K562 (cell line): ENCODE measurements around the gene DNAJC25. TPM values are rescaled to one million over a fixed set of nuclear protein-coding genes. Genes with fewer than 3 reads are reported as not detected.
A peak's percentile ranks its signal among the peaks of the same experiment; 100 is the strongest.

Experiments
- ARID1B ChIP-seq: fragments of 450-650 bp; IDR thresholded peaks from 2 replicates; pipeline ENCODE4 v1.6.1; 2016; ENCODE audit warnings: antibody characterized with exemption, mild to moderate bottlenecking, inconsistent platforms
- BRCA1 ChIP-seq, 2 experiments: fragments of 450-650 bp in 1 of 2; sonication (generic) in 1 of 2; formaldehyde crosslinking in 1 of 2; IDR thresholded peaks; 2 replicates each; pipeline versions ENCODE4 v1.5.0 to v1.6.1; 2017 to 2020; ENCODE audit warnings: mild to moderate bottlenecking in 1 of 2, missing genetic modification reagents in 1 of 2
- BRD9 ChIP-seq: fragments of 450-650 bp; IDR thresholded peaks from 2 replicates; pipeline ENCODE4 v1.6.1; 2018; ENCODE audit warnings: low read depth; ENCODE audit not compliant: partially characterized antibody
- C11orf30 ChIP-seq: fragments of 450-650 bp; IDR thresholded peaks from 2 replicates; pipeline ENCODE4 v1.6.1; 2016; ENCODE audit warnings: low read depth, mild to moderate bottlenecking
- CAMTA2 ChIP-seq: fragments of 250-450 bp; sonication (Bioruptor Pico); conservative IDR thresholded peaks from 2 replicates; pipeline ENCODE4 v1.5.1; 2022
- CXXC5 ChIP-seq: fragments of 250-450 bp; sonication (Bioruptor Pico); IDR thresholded peaks from 2 replicates; pipeline ENCODE4 v1.8.0; 2022; ENCODE audit warnings: inconsistent platforms, mild to moderate bottlenecking, moderate library complexity
- EHMT2 ChIP-seq: fragments of 450-650 bp; IDR thresholded peaks from 2 replicates; pipeline ENCODE4 v1.6.1; 2018; ENCODE audit warnings: antibody characterized with exemption
- EZH2 ChIP-seq: IDR thresholded peaks from 2 replicates; pipeline ENCODE4 v1.6.1; 2012; ENCODE audit warnings: low read depth, mild to moderate bottlenecking, inconsistent platforms, low read length, borderline replicate concordance
- FIP1L1 ChIP-seq: fragments of 200-400 bp; formaldehyde crosslinking; IDR thresholded peaks from 2 replicates; pipeline ENCODE4 v1.6.1; 2018; ENCODE audit warnings: mild to moderate bottlenecking, low read depth, low read length; ENCODE audit not compliant: poor library complexity, severe bottlenecking
- MAFK ChIP-seq: IDR thresholded peaks from 2 replicates; pipeline ENCODE4 v1.6.1; 2011; ENCODE audit warnings: low read length, improper control_type of control experiment
- MEIS2 ChIP-seq: fragments of 450-650 bp; IDR thresholded peaks from 2 replicates; pipeline ENCODE4 v1.6.1; 2014; ENCODE audit warnings: mild to moderate bottlenecking; ENCODE audit not compliant: partially characterized antibody
- MIER1 ChIP-seq: fragments of 450-650 bp; IDR thresholded peaks from 2 replicates; pipeline ENCODE4 v1.6.1; 2016; ENCODE audit warnings: antibody characterized with exemption, mild to moderate bottlenecking, low read depth
- SP1 ChIP-seq: sonication (generic); formaldehyde crosslinking; IDR thresholded peaks from 2 replicates; pipeline ENCODE4 v1.8.1; 2022; ENCODE audit warnings: mild to moderate bottlenecking, missing genetic modification reagents
- SUPT5H ChIP-seq: fragments of 450-650 bp; IDR thresholded peaks from 2 replicates; pipeline ENCODE4 v1.6.1; 2016
- THRAP3 ChIP-seq: fragments of 450-650 bp; IDR thresholded peaks from 2 replicates; pipeline ENCODE4 v1.6.1; 2016; ENCODE audit warnings: mild to moderate bottlenecking, inconsistent platforms, borderline replicate concordance
- TOE1 ChIP-seq, 2 experiments: fragments of 450-650 bp in 1 of 2; sonication (generic) in 1 of 2; formaldehyde crosslinking in 1 of 2; IDR thresholded peaks; 2 replicates each; pipeline versions ENCODE4 v1.7.1 to v1.8.0; 2016 to 2022; ENCODE audit warnings: borderline replicate concordance in 2 of 2, mild to moderate bottlenecking in 2 of 2, antibody characterized with exemption in 1 of 2, inconsistent platforms in 1 of 2, low read depth in 1 of 2, missing genetic modification reagents in 1 of 2, moderate library complexity in 1 of 2
- ZNF124 ChIP-seq: sonication (generic); formaldehyde crosslinking; IDR thresholded peaks from 2 replicates; pipeline ENCODE4 v1.8.1; 2022; ENCODE audit warnings: missing genetic modification reagents
- ZNF133 ChIP-seq: fragments of 250-450 bp; sonication (Bioruptor Pico); IDR thresholded peaks from 2 replicates; pipeline ENCODE4 v1.4.0; 2020; ENCODE audit warnings: mild to moderate bottlenecking
- ZNF134 ChIP-seq: fragments of 250-450 bp; sonication (Bioruptor Pico); conservative IDR thresholded peaks from 2 replicates; pipeline ENCODE4 v1.4.0; 2020
- ZNF263 ChIP-seq: sonication (generic); formaldehyde crosslinking; IDR thresholded peaks from 2 replicates; pipeline ENCODE4 v1.8.0; 2022; ENCODE audit warnings: mild to moderate bottlenecking, missing genetic modification reagents, borderline replicate concordance
- ZNF431 ChIP-seq: sonication (generic); formaldehyde crosslinking; IDR thresholded peaks from 2 replicates; pipeline ENCODE4 v1.8.0; 2022; ENCODE audit warnings: mild to moderate bottlenecking, missing genetic modification reagents
- ZNF445 ChIP-seq: fragments of 250-450 bp; sonication (Bioruptor Pico); IDR thresholded peaks from 2 replicates; pipeline ENCODE4 v1.4.0; 2020; ENCODE audit warnings: low read depth, mild to moderate bottlenecking, moderate library complexity
- ZNF717 ChIP-seq: fragments of 250-450 bp; sonication (Bioruptor Pico); IDR thresholded peaks from 2 replicates; pipeline ENCODE4 v1.5.0; 2021
- polyA plus RNA-seq, 8 experiments: library from polyadenylated mRNA; depleted of rRNA in 4 of 8; stranded (reverse) in 5 of 8; unstranded in 3 of 8; fragments of >200 nt; fragmentation: Nextera tagmentation in 2 of 8; fragmentation: Illumina TruSeq in 1 of 8; extraction: Ambion mirVana in 2 of 8; extraction: Trizol in 1 of 8; gene quantifications; 2 replicates each; pipeline versions ENCODE4 v1.2.1 to v1.2.3, GENCODE V29; 2011 to 2014; ENCODE audit warnings: inconsistent platforms in 1 of 8, missing spikeins in 1 of 8
- total RNA-seq, 7 experiments: library from RNA; depleted of rRNA in 6 of 7; stranded (reverse); fragments of >200 nt in 6 of 7; fragmentation: Illumina TruSeq in 2 of 7; extraction: Trizol in 2 of 7; gene quantifications; 2 replicates each; pipeline versions ENCODE4 v1.2.1 to v1.2.3, GENCODE V29; 2011 to 2021; ENCODE audit warnings: low replicate concordance in 1 of 7
- TF ChIP-seq, protein P1 (sequence below), 2 experiments: fragments of 450-650 bp in 1 of 2; sonication (generic) in 1 of 2; formaldehyde crosslinking; conservative IDR thresholded peaks; 2 replicates each; pipeline versions ENCODE4 v1.4.0 to v1.8.1; 2020 to 2022; ENCODE audit warnings: mild to moderate bottlenecking in 1 of 2, missing genetic modification reagents in 1 of 2
- TF ChIP-seq, protein P2 (sequence below): fragments of 450-650 bp; IDR thresholded peaks from 2 replicates; pipeline ENCODE4 v1.6.1; 2016; ENCODE audit warnings: borderline replicate concordance
- TF ChIP-seq, protein P3 (sequence below): fragments of 450-650 bp; IDR thresholded peaks from 2 replicates; pipeline ENCODE4 v1.6.1; 2016; ENCODE audit warnings: low read depth, mild to moderate bottlenecking, moderate library complexity

Gene DNAJC25
- total and polyA plus RNA-seq, 9 of the 15 experiments (the other 6 are each of a cell fraction or from before 2014, with no cell fraction given) = 3.7 to 11.2 (median 7.1) TPM

DNA sequence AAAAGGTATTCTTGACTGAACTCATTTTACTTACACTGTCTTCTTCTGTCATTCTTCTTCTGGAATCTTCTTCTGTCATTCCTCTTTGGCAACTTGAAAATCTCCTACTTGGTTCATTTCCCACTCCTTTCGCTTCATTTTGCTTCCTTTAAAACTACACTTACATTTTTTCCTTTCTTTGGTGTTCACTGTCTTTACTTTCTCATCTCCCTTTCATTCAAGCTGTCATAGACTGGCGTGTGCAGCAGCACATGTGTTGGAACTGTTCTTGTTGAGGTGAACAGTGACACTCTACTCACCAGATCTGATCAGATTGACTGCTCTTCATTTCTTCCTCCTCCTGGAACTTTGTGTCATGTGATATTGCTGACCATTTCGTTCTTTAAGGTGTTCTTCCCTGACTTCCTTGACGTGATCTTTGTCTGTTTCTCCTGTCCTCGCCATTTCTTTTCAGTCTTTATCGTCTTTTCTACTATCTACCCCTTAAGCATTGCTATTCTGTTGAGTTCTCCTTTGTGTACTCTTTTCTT, 6.4 kb downstream of the DNAJC25 start (continued):
- no peak for TF ChIP-seq BRCA1 (IDR thresholded peaks at IDR 0.05)
- TF ChIP-seq BRCA1 (CRISPR knock-in tag; IDR thresholded peaks at IDR 0.05) = no peak
- TF ChIP-seq ZNF133 (CRISPR knock-in tag) = no peak
- TF ChIP-seq THRAP3 = no peak
- TF ChIP-seq EHMT2 = no peak
- TF ChIP-seq EZH2 = no peak
- TF ChIP-seq, protein P1, sequence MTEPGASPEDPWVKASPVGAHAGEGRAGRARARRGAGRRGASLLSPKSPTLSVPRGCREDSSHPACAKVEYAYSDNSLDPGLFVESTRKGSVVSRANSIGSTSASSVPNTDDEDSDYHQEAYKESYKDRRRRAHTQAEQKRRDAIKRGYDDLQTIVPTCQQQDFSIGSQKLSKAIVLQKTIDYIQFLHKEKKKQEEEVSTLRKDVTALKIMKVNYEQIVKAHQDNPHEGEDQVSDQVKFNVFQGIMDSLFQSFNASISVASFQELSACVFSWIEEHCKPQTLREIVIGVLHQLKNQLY (CRISPR knock-in tag; conservative IDR thresholded peaks at IDR 0.05) = no peak
- no peak for TF ChIP-seq SUPT5H
- no peak for TF ChIP-seq CAMTA2 (CRISPR knock-in tag)
- no peak for TF ChIP-seq ZNF717 (CRISPR knock-in tag)
- no peak for TF ChIP-seq ZNF124 (CRISPR knock-in tag)
- TF ChIP-seq MIER1 = no peak
- TF ChIP-seq BRD9 = no peak
- TF ChIP-seq CXXC5 (CRISPR knock-in tag) = no peak; the same call in 1 of the 2 replicates
- TF ChIP-seq C11orf30 = peak; percentile 41
- peak; percentile 82; the same call in 1 of the 2 replicates for TF ChIP-seq TOE1 (IDR thresholded peaks at IDR 0.05; ENCODE audit: borderline replicate concordance)
- no peak for TF ChIP-seq TOE1 (CRISPR knock-in tag; IDR thresholded peaks at IDR 0.05; ENCODE audit: borderline replicate concordance, low read depth)
- TF ChIP-seq, protein P2, sequence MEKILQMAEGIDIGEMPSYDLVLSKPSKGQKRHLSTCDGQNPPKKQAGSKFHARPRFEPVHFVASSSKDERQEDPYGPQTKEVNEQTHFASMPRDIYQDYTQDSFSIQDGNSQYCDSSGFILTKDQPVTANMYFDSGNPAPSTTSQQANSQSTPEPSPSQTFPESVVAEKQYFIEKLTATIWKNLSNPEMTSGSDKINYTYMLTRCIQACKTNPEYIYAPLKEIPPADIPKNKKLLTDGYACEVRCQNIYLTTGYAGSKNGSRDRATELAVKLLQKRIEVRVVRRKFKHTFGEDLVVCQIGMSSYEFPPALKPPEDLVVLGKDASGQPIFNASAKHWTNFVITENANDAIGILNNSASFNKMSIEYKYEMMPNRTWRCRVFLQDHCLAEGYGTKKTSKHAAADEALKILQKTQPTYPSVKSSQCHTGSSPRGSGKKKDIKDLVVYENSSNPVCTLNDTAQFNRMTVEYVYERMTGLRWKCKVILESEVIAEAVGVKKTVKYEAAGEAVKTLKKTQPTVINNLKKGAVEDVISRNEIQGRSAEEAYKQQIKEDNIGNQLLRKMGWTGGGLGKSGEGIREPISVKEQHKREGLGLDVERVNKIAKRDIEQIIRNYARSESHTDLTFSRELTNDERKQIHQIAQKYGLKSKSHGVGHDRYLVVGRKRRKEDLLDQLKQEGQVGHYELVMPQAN = no peak
- TF ChIP-seq ARID1B = 0 out of 2 replicates have a peak, but pooled peaks have one; percentile 12
- TF ChIP-seq ZNF431 (CRISPR knock-in tag) = no peak
- peak; percentile 5 for TF ChIP-seq MEIS2
- no peak for TF ChIP-seq MAFK
- no peak for TF ChIP-seq FIP1L1
- no peak for TF ChIP-seq ZNF263 (CRISPR knock-in tag)
- TF ChIP-seq ZNF134 = no peak
- TF ChIP-seq, protein P3, sequence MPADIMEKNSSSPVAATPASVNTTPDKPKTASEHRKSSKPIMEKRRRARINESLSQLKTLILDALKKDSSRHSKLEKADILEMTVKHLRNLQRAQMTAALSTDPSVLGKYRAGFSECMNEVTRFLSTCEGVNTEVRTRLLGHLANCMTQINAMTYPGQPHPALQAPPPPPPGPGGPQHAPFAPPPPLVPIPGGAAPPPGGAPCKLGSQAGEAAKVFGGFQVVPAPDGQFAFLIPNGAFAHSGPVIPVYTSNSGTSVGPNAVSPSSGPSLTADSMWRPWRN = no peak
- TF ChIP-seq SP1 (CRISPR knock-in tag) = no peak
- TF ChIP-seq ZNF445 (CRISPR knock-in tag) = no peak
